Right lobe of liver (tissue), 4 donors: ENCODE results near the gene SLC7A5.

ENCODE experiments used
- POLR2A ChIP-seq: fragments of 450-650 bp; IDR thresholded peaks from one replicate; pipeline ENCODE4 v1.6.1; 2017; ENCODE audit warnings: antibody characterized with exemption, mild to moderate bottlenecking
- TF ChIP-seq, protein P1 (sequence below), 4 donors: fragments of 200-600 bp in 3 of 4; fragments of 450-650 bp in 1 of 4; IDR thresholded peaks; one replicate each; pipeline versions ENCODE4 v1.5.1 to v1.8.0; 2016 to 2022; ENCODE audit warnings: antibody characterized with exemption in 4 of 4, mild to moderate bottlenecking in 2 of 4
- donor health status: DM: no; HTN: no; CAD: no.
- donor health status: DM: no; HTN: no; CAD: no.
- donor health status: DM: no; HTN: yes; CAD: no.

DNA sequence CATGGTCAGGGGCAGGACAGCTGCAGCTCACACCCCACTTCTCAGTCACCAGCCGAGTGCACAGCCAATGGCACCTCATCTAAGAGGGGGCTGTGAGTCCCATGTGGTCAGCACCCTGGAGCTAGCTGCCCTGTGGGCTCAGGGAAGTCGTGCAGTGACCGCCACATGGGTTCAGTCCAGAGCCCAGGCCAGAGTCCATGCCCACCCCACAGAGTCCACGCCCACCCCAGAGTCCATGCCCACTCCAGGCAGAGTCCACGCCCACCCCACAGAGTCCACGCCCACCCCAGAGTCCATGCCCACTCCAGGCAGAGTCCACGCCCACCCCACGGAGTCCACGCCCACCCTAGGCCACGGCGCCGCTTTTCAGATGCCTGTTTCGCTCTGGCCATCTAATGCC is 24.1 kb downstream of the SLC7A5 start:
- TF ChIP-seq, protein P1, sequence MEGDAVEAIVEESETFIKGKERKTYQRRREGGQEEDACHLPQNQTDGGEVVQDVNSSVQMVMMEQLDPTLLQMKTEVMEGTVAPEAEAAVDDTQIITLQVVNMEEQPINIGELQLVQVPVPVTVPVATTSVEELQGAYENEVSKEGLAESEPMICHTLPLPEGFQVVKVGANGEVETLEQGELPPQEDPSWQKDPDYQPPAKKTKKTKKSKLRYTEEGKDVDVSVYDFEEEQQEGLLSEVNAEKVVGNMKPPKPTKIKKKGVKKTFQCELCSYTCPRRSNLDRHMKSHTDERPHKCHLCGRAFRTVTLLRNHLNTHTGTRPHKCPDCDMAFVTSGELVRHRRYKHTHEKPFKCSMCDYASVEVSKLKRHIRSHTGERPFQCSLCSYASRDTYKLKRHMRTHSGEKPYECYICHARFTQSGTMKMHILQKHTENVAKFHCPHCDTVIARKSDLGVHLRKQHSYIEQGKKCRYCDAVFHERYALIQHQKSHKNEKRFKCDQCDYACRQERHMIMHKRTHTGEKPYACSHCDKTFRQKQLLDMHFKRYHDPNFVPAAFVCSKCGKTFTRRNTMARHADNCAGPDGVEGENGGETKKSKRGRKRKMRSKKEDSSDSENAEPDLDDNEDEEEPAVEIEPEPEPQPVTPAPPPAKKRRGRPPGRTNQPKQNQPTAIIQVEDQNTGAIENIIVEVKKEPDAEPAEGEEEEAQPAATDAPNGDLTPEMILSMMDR (IDR thresholded peaks at IDR 0.05): no peak
- peak; percentile 42 for TF ChIP-seq POLR2A
